ENCODE data around the gene MED10.

DNA sequence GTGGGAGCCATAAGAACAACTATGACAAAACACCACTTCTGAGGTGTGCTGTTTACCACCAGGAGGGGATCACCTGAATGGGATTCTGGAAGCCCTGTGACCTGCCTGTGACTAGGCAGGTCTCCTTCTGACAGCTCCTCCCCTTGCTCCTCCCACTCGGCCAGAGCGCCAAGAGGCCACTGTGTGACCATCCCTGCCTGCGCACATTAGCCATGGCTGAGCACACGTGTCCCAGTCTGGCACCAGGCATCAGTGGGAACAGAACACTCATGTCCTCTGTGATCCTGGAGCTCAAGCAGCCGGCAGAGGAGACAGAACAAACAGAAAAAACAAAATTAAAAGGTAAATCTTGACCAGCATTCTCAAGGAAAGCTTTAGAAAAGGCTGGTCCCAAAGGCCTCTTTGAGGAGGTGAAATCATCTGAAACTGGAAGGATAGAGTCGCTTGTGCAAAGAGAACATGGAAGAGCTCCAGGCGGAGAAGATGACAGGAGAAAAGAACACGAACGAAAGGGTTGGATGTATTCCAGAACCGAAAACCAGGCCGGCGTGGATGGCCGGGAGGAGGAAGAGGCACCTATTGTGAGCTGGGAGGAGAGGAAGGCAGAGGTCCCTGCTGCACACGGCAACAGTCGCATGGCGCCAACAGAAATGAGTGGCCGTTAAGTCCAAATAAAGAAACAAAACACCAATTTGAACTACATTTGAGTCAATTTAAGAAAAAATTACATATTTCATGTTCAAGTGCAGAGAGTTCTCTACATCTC is 5.1 kb downstream of the MED10 start:
- TF ChIP-seq YY1 (IDR thresholded peaks at IDR 0.05; ENCODE audit: insufficient read depth, insufficient read length) (no peak), ZNF274 (IDR thresholded peaks at IDR 0.05; ENCODE audit: low read depth, low read length) (no peak)

Measured in NT2/D1 (cell line).